Endothelial cell of umbilical vein (primary cell): ENCODE results near the gene SDR39U1. TPM values are rescaled to one million over a fixed set of nuclear protein-coding genes. Genes with fewer than 3 reads are reported as not detected.

Source experiments
- BruUV-seq: library from RNA; stranded (reverse); fragments of 400-500 nt; replicated peaks from 2 replicates; lab custom pipeline; 2021; lab: Mats Ljungman, UMichigan
- CTCF ChIA-PET: fragments of 300-600, 350-600 bp; sonication (Branson Sonifier 250); formaldehyde crosslinking; loops from one replicate; lab custom pipeline; 2021; ENCODE audit warnings: antibody characterized with exemption, inconsistent platforms; lab: Charles Lee
- POLR2A ChIA-PET: fragments of 300-600, 350-600 bp; sonication (Branson Sonifier 250); formaldehyde crosslinking; loops from one replicate; lab custom pipeline; 2021; ENCODE audit warnings: antibody characterized with exemption, inconsistent platforms; lab: Charles Lee
- DNase-seq: peaks from one replicate; pipeline ENCODE4 v3.0.0-alpha.2; 2011; ENCODE audit warnings: low read depth, low spot score
- FAIRE-seq: peaks from 2 replicates; lab custom pipeline; 2011; peaks lifted over from hg19 to GRCh38; lab: Jason Lieb, UNC
- H2AFZ ChIP-seq: 2 replicates; pipeline ENCODE4 v1.6.0; 2012; ENCODE audit warnings: low read depth, low read length, control low read depth, inconsistent platforms
- H3K27ac ChIP-seq: 2 replicates; pipeline ENCODE4 v1.5.1; 2011; ENCODE audit warnings: low read depth, mild to moderate bottlenecking, control low read depth, low read length, moderate library complexity; ENCODE audit not compliant: insufficient read depth
- H3K27me3 ChIP-seq, 2 experiments: 2 replicates each; pipeline versions ENCODE4 v1.6.0 to v1.6.1; 2011; ENCODE audit warnings: low read length in 2 of 2, mixed read lengths in 1 of 2; ENCODE audit not compliant: control insufficient read depth in 2 of 2, insufficient read depth in 2 of 2
- H3K36me3 ChIP-seq, 2 experiments: 2 replicates in 1 of 2; 3 replicates in 1 of 2; pipeline ENCODE4 v1.5.1; 2011; ENCODE audit warnings: low read length in 2 of 2, mild to moderate bottlenecking in 1 of 2, moderate library complexity in 1 of 2; ENCODE audit not compliant: control insufficient read depth in 2 of 2, insufficient read depth in 2 of 2; ENCODE audit errors: extremely low read depth in 1 of 2
- H3K4me1 ChIP-seq: 3 replicates; pipeline ENCODE4 v1.5.1; 2011; ENCODE audit warnings: mild to moderate bottlenecking, low read length; ENCODE audit not compliant: control insufficient read depth, insufficient read depth; ENCODE audit errors: extremely low read depth
- H3K4me2 ChIP-seq: 2 replicates; pipeline ENCODE4 v1.6.1; 2011; ENCODE audit warnings: low read length, control low read depth, mixed read lengths; ENCODE audit not compliant: insufficient read depth
- H3K4me3 ChIP-seq, 3 experiments: fragments of 200-600 bp in 1 of 3; sonication (generic), shearing (Covaris generic) in 1 of 3; replicated peaks in 1 of 3; 2 replicates each; pipeline ENCODE4 v1.5.1; 2011 to 2016; ENCODE audit warnings: control low read depth in 3 of 3, low read length in 3 of 3, mild to moderate bottlenecking in 2 of 3, inconsistent platforms in 1 of 3, low read depth in 1 of 3, moderate library complexity in 1 of 3; ENCODE audit not compliant: insufficient read depth in 1 of 3
- H3K79me2 ChIP-seq: 2 replicates; pipeline ENCODE4 v1.6.0; 2012; ENCODE audit warnings: low read length, inconsistent platforms; ENCODE audit not compliant: control insufficient read depth, insufficient read depth
- H3K9ac ChIP-seq: replicated peaks from 2 replicates; pipeline ENCODE3; 2011; ENCODE audit warnings: low read length, control low read depth; ENCODE audit not compliant: insufficient read depth; ENCODE audit errors: extremely low read depth
- H3K9me1 ChIP-seq: replicated peaks from 3 replicates; pipeline ENCODE4 v1.6.0; 2011; ENCODE audit warnings: mild to moderate bottlenecking, low read length; ENCODE audit not compliant: control insufficient read depth, insufficient read depth; ENCODE audit errors: extremely low read depth
- H3K9me3 ChIP-seq: replicated peaks from 2 replicates; pipeline ENCODE4 v1.5.1; 2012; ENCODE audit warnings: low read length, inconsistent platforms; ENCODE audit not compliant: control insufficient read depth, insufficient read depth
- H4K20me1 ChIP-seq: replicated peaks from 2 replicates; pipeline ENCODE3; 2011; ENCODE audit warnings: mild to moderate bottlenecking, low read length; ENCODE audit not compliant: control insufficient read depth, insufficient read depth; ENCODE audit errors: extremely low read depth
- CTCF ChIP-seq, 2 donors: IDR thresholded peaks; 1 replicate in 1 of 2; 2 replicates in 1 of 2; pipeline ENCODE4 v1.5.1; 2011; ENCODE audit warnings: low read length in 2 of 2, mild to moderate bottlenecking in 2 of 2, moderate library complexity in 2 of 2, control low read depth in 1 of 2, inconsistent platforms in 1 of 2, low read depth in 1 of 2; ENCODE audit not compliant: insufficient read depth in 1 of 2; ENCODE audit errors: extremely low read depth in 1 of 2
- EZH2 ChIP-seq: IDR thresholded peaks from 2 replicates; pipeline ENCODE4 v1.6.1; 2012; ENCODE audit warnings: borderline replicate concordance, low read depth, mild to moderate bottlenecking, moderate library complexity, low read length, inconsistent platforms; ENCODE audit not compliant: severe bottlenecking
- FOS ChIP-seq: IDR thresholded peaks from 2 replicates; pipeline ENCODE4 v1.6.1; 2011; ENCODE audit warnings: mild to moderate bottlenecking, low read length, moderate library complexity, borderline replicate concordance; ENCODE audit not compliant: insufficient read depth
- GATA2 ChIP-seq: IDR thresholded peaks from 2 replicates; pipeline ENCODE4 v1.7.0; 2011; ENCODE audit warnings: low read depth, mild to moderate bottlenecking, moderate library complexity, mixed read lengths, low read length; ENCODE audit not compliant: insufficient read length, insufficient read depth
- JUN ChIP-seq: IDR thresholded peaks from 2 replicates; pipeline ENCODE4 v1.6.1; 2011; ENCODE audit warnings: borderline replicate concordance, low read depth; ENCODE audit not compliant: insufficient read length, insufficient read depth
- MAX ChIP-seq: IDR thresholded peaks from 2 replicates; pipeline ENCODE4 v1.6.1; 2011; ENCODE audit not compliant: insufficient read depth, insufficient read length
- MYC ChIP-seq: IDR thresholded peaks from one replicate; pipeline ENCODE4 v1.6.1; 2011; ENCODE audit warnings: mild to moderate bottlenecking, low read depth, low read length
- POLR2A ChIP-seq: IDR thresholded peaks from 2 replicates; pipeline ENCODE4 v1.6.1; 2012; ENCODE audit warnings: low read depth, mild to moderate bottlenecking, control low read depth, low read length
- POLR2AphosphoS5 ChIP-seq: IDR thresholded peaks from 2 replicates; pipeline ENCODE4 v1.6.1; 2012; ENCODE audit warnings: low read depth, mild to moderate bottlenecking, control low read depth, low read length, moderate library complexity; ENCODE audit not compliant: insufficient read depth
- dilution Hi-C: fragments of 300-500 bp; cut with MboI; formaldehyde crosslinking; loops from one replicate; pipeline ENCODE4 v1.15.0; 2019; ENCODE audit warnings: low sequenced_read_pairs; ENCODE audit not compliant: extremely low pct_ligation_motif_present
- intact Hi-C: fragments of 100-400 bp; cut with micrococcal nuclease; formaldehyde crosslinking; loops from one replicate; pipeline ENCODE4 v1.10.0; 2022
- polyA plus RNA-seq, 4 experiments: library from polyadenylated mRNA; depleted of rRNA in 3 of 4; stranded (reverse) in 3 of 4; unstranded in 1 of 4; fragments of >200 nt; gene quantifications; 2 replicates each; pipeline versions ENCODE4 v1.2.1 to v1.2.3, GENCODE V29; 2011 to 2012; ENCODE audit warnings: missing spikeins in 1 of 4
- total RNA-seq: library from RNA; stranded (reverse); gene quantifications from 2 replicates; pipeline ENCODE4 v1.2.3, GENCODE V29; 2021

Gene SDR39U1
- total and polyA plus RNA-seq, 2 donors (not counting 3 experiments of a cell fraction or from before 2014, with no cell fraction given), result 40.2 to 72.6 TPM

GRCh38 chr14:24399447-24399822 lies 43.1 kb downstream of the SDR39U1 start:
- Histone ChIP-seq H3K9me1 (no peaks in the 10 kb centered on the region), H3K4me3 (peak overlapping the region; percentile 69 to 78 (median 69)), H3K4me2 (peak overlapping the region; percentile 51), H3K27ac (no peak overlapping the region), H3K9me3 (no peaks in the 10 kb centered on the region), H4K20me1 (no peaks in the 10 kb centered on the region), H3K9ac (no peak overlapping the region), H3K79me2 (peaks cover 2% of the 10 kb centered on the region), H3K4me1 (peaks cover 32% of the 10 kb centered on the region), H3K36me3 (no peaks in the 10 kb centered on the region), H2AFZ (peak overlapping the region; percentile 40), H3K27me3 (no peaks in the 10 kb centered on the region)
- BruUV-seq, result no TSS peak
- DNase-seq, result peak; percentile 15
- POLR2A ChIA-PET, result interaction anchor here (1.0 to 1.4 kb wide), 2 partner anchors 19 to 32 kb away, joined by 3 read pairs; no protein-coding TSS in a partner anchor
- CTCF ChIA-PET, result interaction anchor here (0.7 to 4.7 kb wide), 10 partner anchors 11 to 68 kb away, joined by 3 to 34 read pairs (median 4); no protein-coding TSS in a partner anchor
- FAIRE-seq, result peak; percentile 65
- dilution Hi-C loops, result no loop called here
- TF ChIP-seq CTCF (IDR thresholded peaks at IDR 0.05; ENCODE audit: extremely low read depth in 1 of 2, insufficient read depth in 1 of 2, low read depth in 1 of 2, low read length in 2 of 2) (no peak), POLR2A (no peak), POLR2AphosphoS5 (no peak), JUN (no peak), MAX (no peak), FOS (no peak), MYC (no peak), GATA2 (no peak), EZH2 (no peak)
- intact Hi-C loops, result no loop called here
